HCT116 (cell line): ENCODE results near the gene SIGLEC7. TPM values are rescaled to one million over a fixed set of nuclear protein-coding genes. Genes with fewer than 3 reads are reported as not detected.

Experiments
- ATAC-seq: fragments of 200-7000 bp; cut with Tn5 transposase; 2 replicates; pipeline ENCODE4 v1.9.1; 2020; ENCODE audit warnings: mild to moderate bottlenecking, moderate library complexity
- BruUV-seq: library from RNA; stranded (reverse); fragments of 400-500 nt; replicated peaks from 2 replicates; lab custom pipeline; 2021; lab: Mats Ljungman, UMichigan
- CTCF ChIA-PET: fragments of 300-600 bp; sonication (Branson Sonifier 250); formaldehyde crosslinking; loops from one replicate; lab custom pipeline; 2021; ENCODE audit warnings: antibody characterized with exemption; lab: Charles Lee
- POLR2A ChIA-PET: fragments of 300-600, 350-600 bp; sonication (Branson Sonifier 250); formaldehyde crosslinking; loops from one replicate; lab custom pipeline; 2021; ENCODE audit warnings: antibody characterized with exemption; lab: Charles Lee
- RAD21 ChIA-PET, 2 experiments: fragments of 300-600 bp; sonication (Branson Sonifier 250); formaldehyde crosslinking; loops; one replicate each; lab custom pipeline; 2023; ENCODE audit warnings: low total read pairs in 2 of 2; ENCODE audit not compliant: uncharacterized antibody in 2 of 2, unreplicated experiment in 2 of 2, low non-redundant PET in 1 of 2; lab: Charles Lee
- DNase-seq: peaks from one replicate; pipeline ENCODE4 v3.0.0-alpha.2; 2010; ENCODE audit warnings: low read depth, low spot score
- H2AFZ ChIP-seq: fragments of 200-600 bp; shearing (Covaris generic), sonication (generic); 2 replicates; pipeline ENCODE4 v1.6.1; 2017; ENCODE audit warnings: low read depth, mixed run types, mixed read lengths, antibody characterized with exemption, low read length; ENCODE audit not compliant: poor library complexity, severe bottlenecking
- H3K27ac ChIP-seq: 2 replicates; pipeline ENCODE4 v1.5.1; 2012; ENCODE audit warnings: low read depth, low read length
- H3K27me3 ChIP-seq: fragments of 200-600 bp; sonication (generic); 2 replicates; pipeline ENCODE4 v1.6.1; 2016; ENCODE audit warnings: mixed run types, low read length, mixed read lengths; ENCODE audit not compliant: insufficient read depth
- H3K36me3 ChIP-seq, 2 experiments: fragments of 200-500 bp in 1 of 2; fragments of 200-600 bp in 1 of 2; sonication (Bioruptor generic) in 1 of 2; sonication (generic) in 1 of 2; 2 replicates each; pipeline versions ENCODE4 v1.5.1 to v1.6.1; 2014 to 2016; ENCODE audit warnings: low read length in 2 of 2, inconsistent platforms in 1 of 2, mixed read lengths in 1 of 2, mixed run types in 1 of 2; ENCODE audit not compliant: insufficient read depth in 2 of 2, control insufficient read depth in 1 of 2
- H3K4me1 ChIP-seq, 2 experiments: fragments of 200-600 bp in 1 of 2; sonication (generic) in 1 of 2; 2 replicates each; pipeline versions ENCODE4 v1.5.1 to v1.6.1; 2012 to 2017; ENCODE audit warnings: low read length in 2 of 2, inconsistent platforms in 1 of 2, mild to moderate bottlenecking in 1 of 2, mixed read lengths in 1 of 2, mixed run types in 1 of 2, moderate library complexity in 1 of 2; ENCODE audit not compliant: insufficient read depth in 2 of 2, control insufficient read depth in 1 of 2
- H3K4me2 ChIP-seq: fragments of 200-600 bp; sonication (generic); 2 replicates; pipeline ENCODE4 v1.6.1; 2017; ENCODE audit warnings: mixed run types, low read length, mixed read lengths
- H3K4me3 ChIP-seq, 2 experiments: fragments of 200-600 bp in 1 of 2; sonication (generic) in 1 of 2; replicated peaks in 1 of 2; 2 replicates each; pipeline ENCODE4 v1.5.1; 2011 to 2016; ENCODE audit warnings: low read length in 2 of 2, control low read depth in 1 of 2, low read depth in 1 of 2, mild to moderate bottlenecking in 1 of 2, mixed read lengths in 1 of 2, mixed run types in 1 of 2
- H3K79me2 ChIP-seq: fragments of 200-600 bp; sonication (generic); 2 replicates; pipeline ENCODE4 v1.6.1; 2017; ENCODE audit warnings: mild to moderate bottlenecking, mixed run types, low read length, moderate library complexity, mixed read lengths; ENCODE audit not compliant: insufficient read depth
- H3K9ac ChIP-seq: fragments of 200-600 bp; sonication (generic); 2 replicates; pipeline ENCODE4 v1.6.1; 2016; ENCODE audit warnings: low read length, mixed read lengths
- H3K9me2 ChIP-seq: fragments of 200-600 bp; sonication (generic), shearing (Covaris generic); 2 replicates; pipeline ENCODE4 v1.6.1; 2017; ENCODE audit warnings: mixed run types, mild to moderate bottlenecking, moderate library complexity; ENCODE audit not compliant: insufficient read depth
- H3K9me3 ChIP-seq, 2 experiments: fragments of 200-500 bp in 1 of 2; fragments of 200-600 bp in 1 of 2; sonication (Bioruptor generic) in 1 of 2; sonication (generic) in 1 of 2; 2 replicates each; pipeline ENCODE4 v1.6.1; 2014 to 2017; ENCODE audit warnings: low read length in 2 of 2, mixed read lengths in 2 of 2, inconsistent platforms in 1 of 2, low read depth in 1 of 2, mild to moderate bottlenecking in 1 of 2, mixed run types in 1 of 2, moderate library complexity in 1 of 2; ENCODE audit not compliant: control insufficient read depth in 1 of 2, insufficient read depth in 1 of 2
- H4K20me1 ChIP-seq: fragments of 200-600 bp; sonication (generic), shearing (Covaris generic); 2 replicates; pipeline ENCODE4 v1.6.1; 2017; ENCODE audit warnings: mixed run types, mild to moderate bottlenecking, moderate library complexity; ENCODE audit not compliant: insufficient read depth
- CBX3 ChIP-seq: IDR thresholded peaks from 2 replicates; pipeline ENCODE4 v1.6.1; 2012; ENCODE audit warnings: low read depth
- CEBPB ChIP-seq: IDR thresholded peaks from 2 replicates; pipeline ENCODE4 v1.6.1; 2012; ENCODE audit warnings: low read depth
- CTCF ChIP-seq, 3 experiments: fragments of 200-600 bp in 1 of 3; sonication (generic) in 1 of 3; IDR thresholded peaks in 2 of 3; conservative IDR thresholded peaks in 1 of 3; 2 replicates each; pipeline ENCODE4 v1.5.1; 2012 to 2017; ENCODE audit warnings: low read depth in 2 of 3, low read length in 2 of 3, antibody characterized with exemption in 1 of 3, borderline replicate concordance in 1 of 3, control low read depth in 1 of 3, mild to moderate bottlenecking in 1 of 3, mixed read lengths in 1 of 3, mixed run types in 1 of 3, moderate library complexity in 1 of 3; ENCODE audit not compliant: insufficient read depth in 1 of 3
- EGR1 ChIP-seq: IDR thresholded peaks from 2 replicates; pipeline ENCODE4 v1.6.1; 2012; ENCODE audit warnings: low read depth
- EZH2 ChIP-seq: fragments of 200-600 bp; sonication (generic); IDR thresholded peaks from 2 replicates; pipeline ENCODE4 v1.6.1; 2017; ENCODE audit warnings: antibody characterized with exemption, mixed run types
- JUND ChIP-seq: IDR thresholded peaks from 2 replicates; pipeline ENCODE4 v1.6.1; 2012
- POLR2A ChIP-seq: IDR thresholded peaks from 2 replicates; pipeline ENCODE4 v1.7.0; 2011; ENCODE audit warnings: borderline replicate concordance; ENCODE audit not compliant: insufficient read depth, insufficient read length; ENCODE audit errors: extremely low read depth
- POLR2AphosphoS5 ChIP-seq: IDR thresholded peaks from 2 replicates; pipeline ENCODE4 v1.6.1; 2011; ENCODE audit warnings: mild to moderate bottlenecking, low read depth, low read length, moderate library complexity
- RAD21 ChIP-seq: IDR thresholded peaks from 2 replicates; pipeline ENCODE4 v1.6.1; 2012; ENCODE audit warnings: low read depth, mild to moderate bottlenecking
- REST ChIP-seq: IDR thresholded peaks from 2 replicates; pipeline ENCODE4 v1.6.1; 2012; ENCODE audit warnings: low read depth
- SIN3A ChIP-seq: IDR thresholded peaks from 2 replicates; pipeline ENCODE4 v1.6.1; 2012; ENCODE audit warnings: low read depth
- SRF ChIP-seq: IDR thresholded peaks from 2 replicates; pipeline ENCODE4 v1.6.1; 2012; ENCODE audit warnings: low read depth
- ZFX ChIP-seq: fragments of 450-650 bp; IDR thresholded peaks from 2 replicates; pipeline ENCODE4 v1.6.1; 2017
- intact Hi-C: fragments of 100-400 bp; cut with micrococcal nuclease; formaldehyde crosslinking; loops from 2 replicates; pipeline ENCODE4 v1.10.0; 2022
- total RNA-seq: library from RNA; stranded (reverse); gene quantifications from one replicate; pipeline ENCODE4 v1.2.1, GENCODE V29; 2021; ENCODE audit not compliant: unreplicated experiment

SIGLEC7 gene
- total RNA-seq, 1 experiment from 2014 or later: not detected

GRCh38 chr19:51127755-51128154 is 14.3 kb upstream of the SIGLEC7 start:
- Histone ChIP-seq H3K27ac (no peak overlapping the region), H3K4me2 (no peak overlapping the region), H3K4me1 (peaks cover 2 to 7% of the 10 kb centered on the region in 2 experiments; a peak in 1 of 4 replicates), H3K27me3 (0 out of 2 replicates have a peak, but pooled peaks cover 4% of the 10 kb centered on the region), H3K36me3 (no peaks in the 10 kb centered on the region), H3K9ac (no peak overlapping the region), H2AFZ (no peak overlapping the region), H3K4me3 (no peak overlapping the region), H3K79me2 (no peaks in the 10 kb centered on the region), H3K9me2 (no peaks in the 10 kb centered on the region), H3K9me3 (no peaks in the 10 kb centered on the region), H4K20me1 (no peaks in the 10 kb centered on the region)
- ChIA-PET RAD21 (no interaction called here), CTCF (no interaction called here), POLR2A (no interaction called here)
- DNase-seq: no peak
- intact Hi-C loops: no loop called here
- no peak for ATAC-seq
- TF ChIP-seq RAD21 (no peak), ZFX (no peak), CEBPB (no peak), EZH2 (no peak), CTCF (IDR thresholded peaks at IDR 0.05 in 2 of 3, conservative IDR thresholded peaks at IDR 0.05 in 1 of 3; ENCODE audit: borderline replicate concordance in 1 of 3, insufficient read depth in 1 of 3, low read depth in 2 of 3, low read length in 2 of 3) (no peak), SRF (no peak), EGR1 (no peak), JUND (no peak), CBX3 (no peak), POLR2AphosphoS5 (no peak), SIN3A (no peak), POLR2A (no peak), REST (no peak)
- no TSS peak for BruUV-seq
